AG10803 (cell line): Measurements from ENCODE around the gene FNDC3B.
"Not testable (repeated sequence)": the region's sequence is repeated elsewhere in the genome, so short reads cannot be mapped to it uniquely, and the experiment has no call there.

Source experiments
- DNase-seq: peaks from one replicate; pipeline ENCODE4 v3.0.0; 2010; ENCODE audit warnings: low read depth
- H3K4me3 ChIP-seq: 2 replicates; pipeline ENCODE4 v1.5.1; 2011; ENCODE audit warnings: mild to moderate bottlenecking, low read length, control low read depth
- TF ChIP-seq, protein P1 (sequence below): conservative IDR thresholded peaks from 2 replicates; pipeline ENCODE4 v1.5.1; 2011; ENCODE audit warnings: mild to moderate bottlenecking, low read length, control low read depth, inconsistent platforms

Gene FNDC3B

DNA sequence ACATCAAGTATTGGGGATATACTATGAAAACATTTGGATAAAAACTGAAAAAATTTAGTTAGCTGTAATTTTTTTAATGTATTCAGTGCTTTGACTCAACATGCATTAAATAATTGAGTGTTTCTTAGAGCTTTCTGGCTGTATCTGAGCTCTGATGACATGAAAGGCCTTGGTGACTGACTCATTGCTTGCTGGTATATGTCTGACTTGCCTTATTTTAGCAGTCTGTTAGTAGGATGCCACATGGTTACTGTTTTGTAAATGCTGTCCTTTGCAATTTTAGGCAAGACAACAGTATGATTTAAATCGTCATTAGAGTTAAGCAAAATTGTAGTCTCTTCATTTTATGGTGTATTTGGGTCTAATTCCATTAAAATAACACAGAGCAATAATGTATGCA lies 209.7 kb downstream of the FNDC3B start:
- no peak overlapping the region for H3K4me3 ChIP-seq
- TF ChIP-seq, protein P1, sequence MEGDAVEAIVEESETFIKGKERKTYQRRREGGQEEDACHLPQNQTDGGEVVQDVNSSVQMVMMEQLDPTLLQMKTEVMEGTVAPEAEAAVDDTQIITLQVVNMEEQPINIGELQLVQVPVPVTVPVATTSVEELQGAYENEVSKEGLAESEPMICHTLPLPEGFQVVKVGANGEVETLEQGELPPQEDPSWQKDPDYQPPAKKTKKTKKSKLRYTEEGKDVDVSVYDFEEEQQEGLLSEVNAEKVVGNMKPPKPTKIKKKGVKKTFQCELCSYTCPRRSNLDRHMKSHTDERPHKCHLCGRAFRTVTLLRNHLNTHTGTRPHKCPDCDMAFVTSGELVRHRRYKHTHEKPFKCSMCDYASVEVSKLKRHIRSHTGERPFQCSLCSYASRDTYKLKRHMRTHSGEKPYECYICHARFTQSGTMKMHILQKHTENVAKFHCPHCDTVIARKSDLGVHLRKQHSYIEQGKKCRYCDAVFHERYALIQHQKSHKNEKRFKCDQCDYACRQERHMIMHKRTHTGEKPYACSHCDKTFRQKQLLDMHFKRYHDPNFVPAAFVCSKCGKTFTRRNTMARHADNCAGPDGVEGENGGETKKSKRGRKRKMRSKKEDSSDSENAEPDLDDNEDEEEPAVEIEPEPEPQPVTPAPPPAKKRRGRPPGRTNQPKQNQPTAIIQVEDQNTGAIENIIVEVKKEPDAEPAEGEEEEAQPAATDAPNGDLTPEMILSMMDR: no peak
- peak; percentile 53 for DNase-seq

DNA sequence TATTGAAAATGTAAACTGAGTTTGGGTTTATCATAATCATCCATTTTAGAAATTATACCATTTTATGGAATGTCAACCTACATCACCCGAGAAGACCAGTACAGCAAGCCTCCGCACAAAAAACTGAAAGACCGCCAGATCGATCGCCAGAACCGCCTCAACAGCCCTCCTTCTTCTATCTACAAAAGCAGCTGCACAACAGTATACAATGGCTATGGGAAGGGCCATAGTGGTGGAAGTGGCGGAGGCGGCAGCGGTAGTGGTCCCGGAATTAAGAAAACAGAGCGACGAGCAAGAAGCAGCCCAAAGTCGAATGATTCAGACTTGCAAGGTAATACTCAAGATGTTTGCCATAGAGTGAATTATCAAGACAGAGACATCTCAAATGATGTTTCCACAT lies 211.8 kb downstream of the FNDC3B start:
- TF ChIP-seq, protein P1: no peak
- DNase-seq: no peak
- no peak overlapping the region for H3K4me3 ChIP-seq

DNA sequence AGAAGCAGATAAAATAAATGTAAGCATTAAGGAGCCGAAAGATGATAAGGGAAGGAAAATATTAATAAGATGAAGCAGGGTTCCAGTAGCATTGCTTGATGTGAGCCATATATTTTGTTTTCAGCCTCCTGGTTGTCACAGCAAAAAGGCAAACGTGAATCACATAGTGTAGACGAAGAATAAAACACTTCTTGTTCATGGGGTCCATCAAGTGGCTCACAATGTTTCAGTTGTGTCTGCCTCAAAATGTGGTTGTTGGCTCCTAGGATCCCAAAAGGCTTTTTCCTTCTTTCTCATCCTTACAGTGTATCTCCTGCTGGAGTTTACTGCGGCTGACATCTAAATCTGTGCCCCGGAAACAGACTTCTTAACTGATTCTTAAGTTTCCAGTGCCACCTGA lies 213.8 kb downstream of the FNDC3B start:
- TF ChIP-seq, protein P1: no peak
- H3K4me3 ChIP-seq: no peak overlapping the region
- no peak for DNase-seq

DNA sequence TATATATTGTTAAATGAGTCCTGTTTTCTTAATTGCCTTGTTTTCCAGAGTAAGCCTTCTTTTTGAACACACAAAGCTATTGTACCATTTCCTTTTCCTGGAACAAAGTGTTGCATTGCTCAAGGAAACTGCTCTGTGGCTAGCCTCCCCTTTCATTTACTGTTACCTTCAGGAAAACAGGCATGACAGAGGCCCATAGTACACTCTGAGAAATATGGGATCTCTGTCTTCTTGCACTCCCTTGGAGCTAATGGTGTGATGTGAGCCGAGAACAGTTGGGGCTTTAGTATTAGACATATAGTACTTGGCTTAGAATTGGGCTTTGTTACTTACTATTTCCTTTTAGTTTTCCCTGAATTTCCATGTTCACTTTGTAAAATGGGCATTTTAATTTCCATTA lies 215.2 kb downstream of the FNDC3B start:
- DNase-seq: no peak
- H3K4me3 ChIP-seq: no peak overlapping the region
- TF ChIP-seq, protein P1: no peak

DNA sequence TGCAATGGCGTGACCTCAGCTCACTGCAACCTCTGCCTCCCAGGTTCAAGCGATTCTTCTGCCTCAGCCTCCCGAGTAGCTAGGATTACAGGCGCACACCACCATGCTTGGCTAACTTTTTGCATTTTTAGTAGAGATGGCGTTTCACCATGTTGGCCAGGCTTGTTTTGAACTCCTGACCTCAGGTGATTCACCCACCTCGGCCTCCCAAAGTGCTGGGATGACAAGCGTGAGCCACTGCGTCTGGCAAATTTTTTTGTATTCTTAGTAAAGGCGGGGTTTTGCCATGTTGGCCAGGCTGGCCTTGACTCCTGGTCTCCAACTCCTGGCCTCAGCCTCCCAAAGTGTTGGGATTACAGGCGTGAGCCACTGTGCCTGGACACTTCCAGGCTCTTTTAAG lies 215.9 kb downstream of the FNDC3B start:
- DNase-seq, H3K4me3 ChIP-seq: not testable (repeated sequence)

DNA sequence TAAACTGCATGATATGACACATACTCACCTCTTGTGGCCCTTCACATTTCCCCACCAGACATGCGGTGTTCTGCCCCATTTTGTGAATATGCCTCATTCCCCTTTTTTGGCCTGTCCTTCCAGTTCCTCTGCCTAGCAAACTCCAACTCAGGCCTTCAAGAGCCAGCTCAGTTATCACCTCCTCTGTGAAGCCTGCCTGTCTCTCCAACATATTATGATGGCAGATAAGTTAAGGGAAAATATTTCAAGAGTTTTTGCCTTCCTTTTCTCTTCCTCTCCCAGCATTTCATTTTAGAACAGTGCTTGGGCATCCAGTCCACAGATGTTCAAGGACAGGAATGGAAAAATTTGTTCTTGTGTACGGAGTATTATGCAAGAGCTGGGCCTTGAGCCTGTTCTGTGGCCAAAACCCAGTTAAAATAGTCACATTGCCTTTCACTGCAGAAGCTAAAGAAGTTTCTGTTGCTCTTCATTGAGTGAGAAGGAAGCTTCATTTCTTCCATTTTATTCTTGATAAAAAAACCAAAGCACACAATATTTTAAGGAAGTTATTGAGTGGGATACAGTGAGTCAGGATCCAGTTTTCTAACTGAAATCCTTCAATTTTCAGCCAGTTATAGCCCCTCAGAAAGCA lies 216.8 kb downstream of the FNDC3B start:
- TF ChIP-seq, protein P1: no peak
- H3K4me3 ChIP-seq: no peak overlapping the region
- peak; percentile 90 for DNase-seq

DNA sequence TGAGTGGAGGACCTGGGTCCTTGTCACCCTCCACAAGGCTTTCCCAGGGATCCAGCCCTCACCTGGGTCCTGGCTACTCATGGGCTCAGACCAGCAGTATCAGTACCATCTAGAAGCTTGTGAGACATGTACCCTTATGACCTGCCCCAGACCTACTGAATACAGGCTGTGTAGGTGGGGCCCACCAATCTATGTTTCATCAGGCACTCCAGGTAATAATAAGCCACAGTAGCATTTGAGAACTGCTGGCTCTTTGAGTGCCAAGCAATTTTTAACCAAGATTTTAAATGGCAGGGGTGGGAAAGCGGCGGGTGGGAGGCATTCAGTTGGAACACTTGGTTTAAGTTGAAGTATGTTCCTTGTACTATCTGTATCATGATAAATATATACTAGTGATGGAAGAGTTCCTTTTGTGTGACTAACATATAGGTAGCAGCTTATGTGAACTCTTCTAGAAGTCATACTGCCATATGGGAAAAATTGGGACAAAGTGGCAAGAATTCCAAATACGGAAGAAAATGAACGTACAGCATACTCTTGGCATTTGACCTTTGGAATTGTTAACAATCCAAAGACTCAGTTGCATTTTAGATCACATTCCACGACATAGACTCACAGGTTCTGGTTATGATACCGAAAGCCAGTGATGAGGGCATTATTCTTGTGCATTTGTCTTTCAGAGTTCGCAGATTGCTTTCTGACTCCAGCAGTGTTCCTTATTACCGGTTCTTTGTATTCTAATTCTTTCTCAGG lies 218.4 kb downstream of the FNDC3B start:
- H3K4me3 ChIP-seq: no peak overlapping the region
- TF ChIP-seq, protein P1: no peak
- no peak for DNase-seq
